Stimulated activated CD8-positive, alpha-beta memory T cell treated with anti-CD3 and anti-CD28 coated beads, Interleukin-2, amount 100 ng/mL, for 48 hours (primary cell): ENCODE results near the gene RTF2.
"Not testable (repeated sequence)": the region's sequence is repeated elsewhere in the genome, so short reads cannot be mapped to it uniquely, and the experiment has no call there.

Experiments
- DNase-seq, 2 donors: peaks; one replicate each; pipeline ENCODE4 v3.0.0-alpha.2; 2020; ENCODE audit warnings: low read depth in 2 of 2

Gene RTF2

GRCh38 chr20:56488566-56488965, 20.1 kb downstream of the RTF2 start:
- no peak for DNase-seq

DNA sequence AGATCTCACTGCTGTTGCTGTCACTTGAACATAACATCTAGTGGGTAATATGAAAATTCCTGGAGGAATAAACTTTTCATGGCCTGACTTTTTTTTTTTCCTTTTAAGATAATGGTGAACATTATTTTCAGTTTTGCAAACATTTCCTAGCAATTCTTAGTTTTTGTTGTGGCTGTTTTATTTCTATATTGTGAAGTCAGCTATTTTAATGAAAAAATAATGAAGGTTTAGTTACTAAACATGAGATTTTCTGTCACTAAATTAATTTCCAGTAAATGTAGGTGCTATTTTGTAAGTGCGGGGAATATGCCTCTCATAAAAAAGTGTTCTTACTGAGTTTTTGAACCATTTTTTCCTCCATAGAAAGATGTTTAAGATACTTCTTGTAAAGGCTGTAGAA, 32.7 kb downstream of the RTF2 start:
- DNase-seq: no peak

DNA sequence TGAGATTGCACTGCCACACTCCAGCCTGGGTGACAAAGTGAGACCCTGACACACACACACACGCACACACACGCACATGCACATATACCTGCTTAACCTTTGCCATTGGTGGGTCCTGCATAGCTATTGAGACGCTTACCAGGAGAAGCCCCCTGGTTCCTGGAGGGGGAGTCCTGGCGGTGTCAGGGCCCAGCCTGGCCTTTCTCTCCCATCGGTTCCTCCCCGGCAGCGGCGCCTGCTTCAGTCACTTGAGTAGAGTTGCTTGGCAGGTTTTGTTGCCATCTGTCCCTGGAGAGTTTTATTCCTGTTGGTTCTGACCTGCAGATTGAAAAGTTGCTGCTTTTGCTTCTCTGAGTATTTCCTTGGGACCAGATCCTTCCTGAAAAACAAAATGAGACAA, 35.5 kb downstream of the RTF2 start:
- DNase-seq: no peak

DNA sequence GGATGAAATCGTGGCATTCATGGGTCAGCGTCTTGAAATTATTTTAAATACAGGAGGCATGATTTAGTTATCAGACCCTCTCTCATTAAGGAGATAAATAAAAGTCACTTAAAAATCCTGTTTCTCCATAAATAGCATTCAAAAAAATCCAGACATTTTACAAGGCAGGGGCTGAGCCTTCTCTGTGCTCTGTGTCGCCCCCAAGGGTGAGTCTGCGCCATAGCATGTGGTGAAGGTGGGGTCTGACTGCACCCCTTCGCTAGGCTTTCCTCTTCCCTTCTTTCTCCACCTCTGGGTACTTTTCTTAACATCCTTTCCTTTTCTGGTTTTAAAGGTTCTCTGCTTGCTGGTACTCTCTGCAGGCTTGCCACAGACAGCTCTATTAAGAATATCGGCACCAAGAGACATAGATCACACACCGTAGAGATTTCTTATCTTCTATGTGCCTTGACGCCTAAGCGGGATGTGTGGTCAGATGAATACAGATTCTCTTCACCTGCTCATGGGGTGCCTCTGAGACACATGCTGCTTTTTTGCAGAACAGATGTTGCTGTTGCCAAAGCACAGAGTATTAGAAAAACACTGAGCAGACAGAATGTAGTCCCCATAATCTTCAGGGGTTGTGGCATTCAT, 36.1 kb downstream of the RTF2 start:
- peak; percentile 6 to 8 for DNase-seq

DNA sequence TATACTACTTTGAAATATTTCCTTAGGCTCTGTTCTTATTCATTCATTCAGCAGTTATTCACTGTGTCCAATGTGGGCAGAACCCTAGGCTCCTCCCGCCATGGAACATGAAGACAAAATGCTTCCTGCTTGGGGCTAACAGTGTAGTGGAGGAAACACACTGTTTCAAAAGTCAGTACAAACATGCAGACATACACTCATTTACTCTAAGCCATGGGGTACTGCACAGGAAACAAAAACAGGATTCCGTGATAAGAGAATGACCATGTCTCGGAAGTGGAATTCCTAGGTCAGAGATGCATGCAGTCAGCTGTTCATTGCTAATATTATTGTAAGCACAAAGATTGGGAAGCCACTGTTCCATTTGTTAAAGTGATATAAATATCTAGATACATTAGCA, 37.7 kb downstream of the RTF2 start:
- no peak for DNase-seq

DNA sequence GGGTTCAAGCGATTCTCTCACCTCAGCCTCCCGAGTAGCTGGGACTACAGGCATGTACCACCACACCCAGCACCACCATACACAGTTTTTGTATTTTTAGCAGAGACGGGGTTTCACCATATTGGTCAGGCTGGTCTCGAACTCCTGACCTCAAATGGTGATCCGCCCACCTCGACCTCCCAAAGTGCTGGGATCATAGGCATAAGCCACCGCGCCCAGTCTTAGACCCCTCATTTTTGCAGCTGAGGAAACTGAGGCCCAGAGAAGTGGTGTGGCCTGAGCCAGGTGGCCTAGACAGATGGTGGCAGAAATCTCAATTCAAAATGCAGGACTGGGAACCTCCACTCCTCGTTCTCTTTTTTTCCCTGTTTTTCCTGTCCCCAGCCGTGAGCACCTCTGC, 43.5 kb downstream of the RTF2 start:
- no peak for DNase-seq

DNA sequence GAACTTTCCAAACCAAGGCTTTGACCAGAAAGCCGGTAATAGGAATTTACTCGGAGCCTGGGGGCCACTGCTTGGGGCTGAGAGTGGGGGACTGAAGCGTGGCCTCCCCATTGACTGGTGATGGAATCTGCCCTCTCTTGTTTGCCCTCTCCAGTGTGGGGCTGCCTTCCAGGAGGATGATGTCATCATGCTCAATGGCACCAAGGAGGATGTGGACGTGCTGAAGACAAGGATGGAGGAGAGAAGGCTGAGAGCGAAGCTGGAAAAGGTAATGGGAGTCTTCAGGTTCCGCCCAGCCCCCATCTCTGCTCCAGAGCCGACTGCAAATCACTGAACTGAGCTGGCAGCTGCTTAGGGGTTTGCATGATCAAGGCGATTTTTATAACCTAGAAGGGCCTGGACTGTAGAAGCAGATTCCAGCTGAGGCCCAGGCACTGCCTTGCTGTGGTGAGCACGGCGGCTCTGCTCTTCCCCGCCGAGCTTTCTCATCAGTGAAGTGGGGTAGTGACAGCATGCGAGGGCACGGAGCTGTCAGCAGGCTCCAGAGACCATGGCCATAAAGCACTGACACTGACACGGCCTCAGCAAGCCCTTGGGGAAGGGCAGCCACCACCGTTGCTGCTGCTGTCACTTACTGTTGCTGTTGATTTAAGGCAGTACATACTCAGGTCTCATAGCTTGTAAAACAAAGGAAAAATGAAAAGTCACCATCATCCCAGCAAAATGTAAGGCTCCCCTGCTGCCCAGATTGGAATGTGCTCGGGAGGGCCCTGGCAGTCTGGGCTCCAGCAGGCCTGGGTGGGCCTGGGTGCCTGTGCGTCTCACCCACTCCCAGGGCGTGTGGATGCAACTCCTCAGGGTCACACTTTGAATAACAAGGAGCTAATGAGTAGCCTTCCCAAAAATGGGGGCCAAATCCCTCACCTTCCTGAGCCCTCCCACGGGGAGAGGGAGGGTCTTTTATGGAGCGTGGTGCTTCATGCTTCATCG, 45.0 kb downstream of the RTF2 start:
- DNase-seq: no peak

DNA sequence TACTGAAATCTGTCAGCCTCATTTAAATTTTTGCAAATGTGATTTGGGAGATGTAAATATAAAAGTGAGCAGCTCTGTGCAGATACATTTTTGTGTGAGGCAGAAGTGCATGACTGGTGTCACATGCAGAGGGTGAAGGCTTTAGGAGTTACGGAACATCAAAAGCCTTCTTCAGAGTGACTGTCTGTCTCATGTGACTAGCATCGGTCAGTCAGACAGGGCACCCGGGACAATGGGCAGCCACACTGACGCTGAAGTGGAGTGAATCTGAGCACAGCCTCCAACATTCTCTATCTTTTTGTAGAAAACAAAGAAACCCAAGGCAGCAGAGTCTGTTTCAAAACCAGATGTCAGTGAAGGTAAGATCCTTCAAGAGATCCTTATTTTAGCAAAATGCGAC, 48.2 kb downstream of the RTF2 start:
- DNase-seq: no peak

GRCh38 chr20:56517211-56517610, 48.8 kb downstream of the RTF2 start:
- DNase-seq: no peak

- DNase-seq: no peak
These were observed 49.2 kb downstream of the RTF2 start for GRCh38 chr20:56517641-56518040.

DNA sequence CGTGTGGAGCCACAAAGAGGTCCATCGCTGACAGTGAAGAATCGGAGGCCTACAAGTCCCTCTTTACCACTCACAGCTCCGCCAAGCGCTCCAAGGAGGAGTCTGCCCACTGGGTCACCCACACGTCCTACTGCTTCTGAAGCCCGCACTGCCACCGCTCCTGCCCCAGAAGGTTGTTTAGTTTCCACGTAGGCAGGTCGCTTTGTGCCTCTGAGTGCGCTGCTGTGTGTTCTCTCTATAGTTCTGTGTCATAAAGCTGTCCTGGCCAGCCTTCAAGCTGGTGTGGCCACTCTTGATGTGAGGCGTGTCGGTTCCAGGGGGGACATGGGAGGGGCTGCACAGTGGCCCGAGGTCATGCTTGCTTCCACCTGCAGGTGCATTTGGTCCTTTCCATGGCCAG, 49.7 kb downstream of the RTF2 start:
- no peak for DNase-seq

DNA sequence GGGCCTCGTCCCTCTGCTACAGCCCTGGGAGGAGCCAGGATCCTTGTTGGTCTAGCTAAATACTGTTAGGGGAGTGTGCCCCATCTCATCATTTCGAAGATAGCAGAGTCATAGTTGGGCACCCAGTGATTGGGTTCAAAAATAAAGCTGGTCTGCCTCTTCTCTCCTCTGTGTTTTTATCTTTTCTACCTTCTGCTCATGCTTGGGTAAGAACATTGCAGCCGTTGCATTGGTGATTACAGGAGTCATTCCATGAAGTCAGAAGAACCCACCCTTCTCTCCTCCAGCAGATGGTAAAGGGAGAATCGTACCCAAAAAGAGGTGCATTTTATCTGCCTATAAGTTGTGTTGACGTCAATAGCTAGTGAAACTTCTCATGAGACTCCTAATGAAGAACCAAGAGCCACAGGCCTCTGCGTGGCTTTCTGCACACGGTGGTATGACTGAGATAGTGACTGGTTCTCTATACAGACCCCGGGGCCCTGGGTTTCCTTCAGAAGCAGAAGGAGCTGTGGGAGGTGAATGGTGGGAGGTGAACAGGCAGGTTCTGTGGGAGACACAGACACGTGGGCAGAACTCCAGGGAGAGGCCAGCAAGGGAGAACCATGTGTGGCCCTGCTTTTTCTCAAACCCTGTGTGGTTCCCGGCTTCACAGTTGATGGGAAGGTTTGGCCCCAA, 50.4 kb downstream of the RTF2 start:
- DNase-seq: no peak

DNA sequence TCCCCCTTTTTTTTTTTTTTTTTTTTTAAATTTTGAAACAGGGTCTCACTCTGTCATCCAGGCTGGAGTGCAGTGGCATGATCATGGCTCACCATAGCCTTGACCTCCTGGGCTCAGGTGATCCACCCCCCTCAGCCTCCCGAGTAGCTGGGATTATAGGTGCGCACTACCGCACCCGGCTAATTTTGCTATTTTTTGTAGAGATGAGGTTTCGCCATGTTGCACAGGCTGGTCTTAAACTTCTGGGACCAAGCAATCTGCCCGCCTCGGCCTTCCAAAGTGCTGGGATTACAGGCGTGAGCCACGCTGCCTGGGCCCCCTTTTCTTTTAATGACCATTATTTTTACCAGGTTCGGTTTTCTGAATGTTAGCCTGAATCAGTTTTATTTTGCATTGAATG, 51.1 kb downstream of the RTF2 start:
- no peak for DNase-seq

DNA sequence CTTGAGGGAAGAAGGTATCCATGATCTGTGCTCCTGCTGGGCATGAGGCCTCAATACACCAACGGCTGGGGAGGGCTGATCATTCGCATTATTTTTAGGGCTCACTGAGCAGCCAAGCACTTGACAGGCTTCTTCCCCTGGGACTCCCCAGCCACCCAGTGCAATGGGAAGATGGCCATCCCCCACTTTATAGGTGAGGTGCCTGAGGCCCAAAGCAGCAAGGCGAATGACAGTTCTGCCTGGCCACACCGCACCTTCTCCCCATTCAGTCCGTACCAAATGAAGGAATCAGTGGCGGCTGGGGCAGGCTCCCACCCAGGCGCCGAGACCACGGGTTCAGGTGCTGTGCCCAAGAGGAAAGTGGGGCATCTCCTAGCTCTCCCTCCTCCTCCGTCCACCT, 51.8 kb downstream of the RTF2 start:
- DNase-seq: no peak

DNA sequence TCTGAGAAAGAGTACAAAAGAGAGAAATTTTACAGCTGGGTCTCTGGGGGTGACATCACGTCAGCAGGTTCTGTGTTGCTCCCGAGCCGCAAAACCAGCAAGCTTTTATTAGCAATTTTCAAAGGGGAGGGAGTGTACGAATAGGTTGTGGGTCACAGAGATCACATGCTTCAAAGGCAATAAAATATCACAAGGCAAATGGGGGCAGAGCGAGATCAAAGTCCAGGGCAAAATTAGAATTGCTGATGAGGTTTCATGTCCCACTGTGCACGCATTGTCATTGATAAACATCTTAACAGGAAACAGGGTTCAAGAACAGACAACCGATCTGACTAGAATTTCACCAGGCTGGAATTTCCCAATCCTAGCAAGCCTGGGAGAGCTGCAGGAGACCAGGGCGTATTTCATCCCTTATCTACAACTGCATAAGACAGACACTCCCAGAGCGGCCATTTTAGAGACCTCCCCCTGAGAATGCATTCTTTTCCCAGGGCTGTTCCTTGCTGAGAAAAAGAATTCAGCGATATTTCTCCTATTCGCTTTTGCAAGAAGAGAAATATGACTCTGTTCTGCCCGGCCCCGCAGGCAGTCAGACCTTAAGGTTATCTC, 52.4 kb downstream of the RTF2 start:
- not testable (repeated sequence) for DNase-seq

DNA sequence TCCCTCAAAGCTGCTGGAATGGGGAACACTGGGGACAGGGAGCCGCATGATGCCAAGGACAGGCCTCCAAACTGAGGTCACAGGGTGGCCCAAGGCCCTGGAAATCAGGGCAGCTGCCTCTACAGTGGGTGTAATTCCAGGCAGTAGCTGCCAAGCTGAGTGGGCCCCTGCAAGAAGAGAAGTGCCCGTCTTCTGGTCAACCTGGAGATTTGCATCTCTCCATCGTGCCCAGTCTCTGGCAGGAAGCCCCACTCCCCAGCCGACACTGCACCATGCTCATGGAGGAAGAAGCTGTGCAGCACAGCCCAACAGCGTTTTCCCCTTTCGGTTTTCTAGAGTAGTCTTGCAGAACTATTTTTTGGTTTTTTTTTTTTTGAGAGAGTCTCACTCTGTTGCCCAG, 53.9 kb downstream of the RTF2 start:
- DNase-seq: no peak

GRCh38 chr20:56524444-56524843, 56.0 kb downstream of the RTF2 start, which contains the start of gene FAM209A:
TSS of gene FAM209A (plus strand) at chr20:56524744. CDS start at chr20:56524809, 65 bp downstream.
- DNase-seq: not testable (repeated sequence)

DNA sequence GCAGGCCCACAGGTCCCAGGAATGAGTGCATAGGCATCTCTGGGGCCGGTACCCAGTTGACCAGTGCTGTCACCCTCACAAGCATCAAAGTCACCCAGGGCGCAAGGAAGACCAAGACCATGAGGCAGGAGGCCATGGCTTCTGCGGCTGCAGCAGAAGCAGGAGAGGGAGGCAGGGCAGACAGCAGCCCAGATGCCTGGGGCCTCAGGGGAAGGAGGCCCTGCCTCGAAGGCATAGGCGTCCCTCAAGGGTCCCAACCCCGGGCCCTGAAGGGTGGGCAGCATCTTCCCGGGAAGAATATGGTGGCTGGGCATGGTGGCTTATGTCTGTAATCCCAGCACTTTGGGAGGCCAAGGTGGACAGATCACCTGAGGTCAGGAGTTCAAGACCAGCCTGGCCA, 59.1 kb downstream of the RTF2 start:
- no peak for DNase-seq

DNA sequence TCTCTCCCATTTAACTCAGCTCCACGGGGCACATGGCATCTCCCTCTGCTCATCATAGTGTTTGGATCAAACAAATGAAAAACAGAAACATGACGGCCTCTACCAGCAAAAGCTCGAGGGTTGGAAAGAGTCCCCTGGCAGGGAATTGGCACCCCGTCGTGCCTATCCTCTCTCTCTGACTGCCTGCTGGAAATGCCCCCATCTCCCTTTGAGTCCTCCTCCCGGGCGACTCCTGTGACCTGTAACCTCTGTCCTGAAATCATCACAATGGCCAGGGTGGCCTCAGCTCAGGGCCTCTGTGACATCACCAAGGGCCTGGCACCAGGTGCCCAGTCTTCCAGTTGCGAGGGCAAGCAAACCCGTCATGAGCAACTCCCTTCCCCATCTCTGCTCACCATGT, 64.5 kb downstream of the RTF2 start, which contains the start of gene FAM209B:
FAM209B (plus strand) TSS at position 301 of the 400 bp plus-strand sequence; CDS start at position 397, 96 bp downstream.
- DNase-seq: not testable (repeated sequence)

DNA sequence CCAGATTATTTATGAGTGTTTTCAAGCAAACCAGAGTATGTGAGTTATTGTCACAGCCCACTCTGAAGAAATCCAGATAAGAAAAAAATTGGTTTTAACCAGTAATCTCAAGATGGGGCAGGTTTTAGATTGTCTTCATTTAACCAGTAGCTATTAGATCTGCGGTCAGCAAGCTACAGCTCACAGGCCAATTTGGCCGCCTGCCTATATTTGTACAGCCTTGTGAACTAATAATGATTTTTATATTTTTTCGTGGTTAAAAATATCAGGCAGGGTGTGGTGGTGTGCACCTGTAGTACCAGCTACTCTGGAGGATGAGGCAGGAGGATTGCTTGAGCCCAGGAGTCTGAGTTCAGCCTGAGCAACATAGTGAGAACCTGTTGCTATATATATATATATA, 69.6 kb downstream of the RTF2 start:
- no peak for DNase-seq

DNA sequence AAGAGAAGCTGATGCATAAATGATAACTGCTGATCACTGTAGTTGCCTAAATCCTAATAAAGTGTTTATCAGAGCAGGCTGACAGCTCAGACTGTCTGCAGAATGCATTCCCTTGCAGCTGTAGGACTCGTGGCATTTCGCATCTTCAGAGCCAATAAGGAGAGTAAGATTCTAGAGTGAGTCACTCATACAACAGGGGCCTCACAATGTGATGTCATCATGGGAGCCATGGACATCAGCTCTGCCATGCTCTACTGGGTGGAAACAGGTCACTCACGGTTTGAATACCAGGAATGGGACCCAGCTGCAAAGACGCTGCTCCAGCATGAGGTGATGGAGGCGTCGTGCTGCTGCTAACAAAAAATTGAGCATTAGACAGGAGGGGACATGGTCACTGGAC, 72.0 kb downstream of the RTF2 start:
- DNase-seq: no peak

DNA sequence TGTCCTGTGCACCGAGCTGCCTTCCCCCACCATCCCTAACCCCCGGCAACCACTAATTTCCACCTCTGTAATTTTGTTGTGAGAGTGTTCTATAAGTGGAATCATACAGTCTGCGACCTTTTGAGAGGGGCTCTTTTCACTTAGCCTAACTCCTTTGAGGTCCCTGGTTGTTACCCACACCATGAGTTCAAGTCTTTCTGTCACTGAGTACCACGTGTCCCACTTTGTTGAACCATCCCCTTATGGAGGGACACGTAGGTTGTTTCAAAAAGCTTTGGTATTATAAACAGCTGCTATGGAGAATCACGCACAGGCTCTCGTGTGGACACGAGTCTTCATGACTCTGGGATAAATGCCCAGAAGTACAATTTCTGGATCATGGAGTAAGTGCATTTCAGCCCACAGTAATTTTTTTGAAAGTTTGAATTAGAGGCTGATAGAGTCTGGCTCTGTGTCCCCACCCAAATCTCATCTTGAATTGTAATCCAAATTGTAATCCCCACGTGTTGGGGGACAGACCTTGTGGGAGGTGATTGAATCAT, 74.1 kb downstream of the RTF2 start:
- DNase-seq: no peak
